PC-3 (cell line): Measurements from ENCODE around the gene CASTOR1. TPM values are rescaled to one million over a fixed set of nuclear protein-coding genes. Genes with fewer than 3 reads are reported as not detected.

ENCODE experiments used
- ATAC-seq: fragments of 200-7000 bp; cut with Tn5 transposase; 2 replicates; pipeline ENCODE4 v1.9.1; 2020; ENCODE audit warnings: mild to moderate bottlenecking, moderate library complexity
- BruUV-seq: library from RNA; stranded (reverse); fragments of 400-500 nt; replicated peaks from 2 replicates; lab custom pipeline; 2021; lab: Mats Ljungman, UMichigan
- CTCF ChIA-PET: fragments of 300-600 bp; sonication (Branson Sonifier 250); formaldehyde crosslinking; loops from one replicate; lab custom pipeline; 2022; ENCODE audit warnings: antibody characterized with exemption; lab: Charles Lee
- POLR2A ChIA-PET: fragments of 300-600 bp; sonication (Branson Sonifier 250); formaldehyde crosslinking; loops from one replicate; lab custom pipeline; 2022; ENCODE audit warnings: antibody characterized with exemption; ENCODE audit not compliant: unreplicated experiment; lab: Charles Lee
- DNase-seq: peaks from one replicate; pipeline ENCODE4 v3.0.0-alpha.2; 2015
- H2AFZ ChIP-seq: fragments of 300-600 bp; sonication (generic); 2 replicates; pipeline ENCODE4 v1.6.0; 2016; ENCODE audit warnings: antibody characterized with exemption, low read length
- H3F3A ChIP-seq: fragments of 300-600 bp; sonication (generic); one replicate; pipeline ENCODE4 v1.6.0; 2017; ENCODE audit warnings: antibody characterized with exemption, low read length, control low read depth, mild to moderate bottlenecking; ENCODE audit not compliant: unreplicated experiment
- H3K27ac ChIP-seq: fragments of 300-600 bp; sonication (generic); 2 replicates; pipeline ENCODE4 v1.5.1; 2016; ENCODE audit warnings: mild to moderate bottlenecking, low read length
- H3K27me3 ChIP-seq: fragments of 300-600 bp; sonication (generic); 2 replicates; pipeline ENCODE4 v1.6.1; 2016; ENCODE audit warnings: low read length, mixed read lengths
- H3K36me3 ChIP-seq: fragments of 300-600 bp; sonication (generic); 2 replicates; pipeline ENCODE4 v1.6.1; 2016; ENCODE audit warnings: low read depth, mixed run types, low read length, mixed read lengths
- H3K4me1 ChIP-seq: fragments of 300-600 bp; sonication (generic); 2 replicates; pipeline ENCODE4 v1.5.1; 2016; ENCODE audit warnings: low read length; ENCODE audit not compliant: insufficient read depth
- H3K4me2 ChIP-seq: fragments of 300-600 bp; sonication (generic); 2 replicates; pipeline ENCODE4 v1.6.0; 2016; ENCODE audit warnings: low read length
- H3K4me3 ChIP-seq: fragments of 300-600 bp; sonication (generic); 2 replicates; pipeline ENCODE4 v1.5.1; 2016; ENCODE audit warnings: mild to moderate bottlenecking, low read length, mixed read lengths
- H3K79me2 ChIP-seq: fragments of 300-600 bp; sonication (generic); 2 replicates; pipeline ENCODE4 v1.6.1; 2017; ENCODE audit warnings: low read length, mixed read lengths
- H3K9ac ChIP-seq: fragments of 300-600 bp; sonication (generic); 2 replicates; pipeline ENCODE4 v1.6.0; 2016; ENCODE audit warnings: mild to moderate bottlenecking, low read length
- H3K9me2 ChIP-seq: fragments of 300-600 bp; sonication (generic); replicated peaks from 2 replicates; pipeline ENCODE4 v1.6.1; 2016; ENCODE audit warnings: mixed run types, low read length, mixed read lengths
- H3K9me3 ChIP-seq: fragments of 300-600 bp; sonication (generic); 2 replicates; pipeline ENCODE4 v1.6.1; 2016; ENCODE audit warnings: low read length, mixed read lengths
- H4K20me1 ChIP-seq: fragments of 300-600 bp; sonication (generic); 2 replicates; pipeline ENCODE4 v1.6.1; 2016; ENCODE audit warnings: low read length, mixed read lengths
- EZH2 ChIP-seq: fragments of 300-600 bp; sonication (generic); IDR thresholded peaks from one replicate; pipeline ENCODE4 v1.6.1; 2017; ENCODE audit warnings: antibody characterized with exemption, mild to moderate bottlenecking, low read length; ENCODE audit not compliant: unreplicated experiment
- EZH2phosphoT487 ChIP-seq: fragments of 300-600 bp; sonication (generic); IDR thresholded peaks from 2 replicates; pipeline ENCODE4 v1.6.1; 2018; ENCODE audit warnings: mild to moderate bottlenecking, antibody characterized with exemption, low read length, borderline replicate concordance
- intact Hi-C: fragments of 100-400 bp; cut with micrococcal nuclease; formaldehyde crosslinking; loops from 2 replicates; pipeline ENCODE4 v1.9.0; 2023
- total RNA-seq: library from RNA; depleted of rRNA; stranded (reverse); fragments of >200 nt; gene quantifications from 2 replicates; pipeline ENCODE4 v1.2.3, GENCODE V29; 2014
- TF ChIP-seq, protein P1 (sequence below): fragments of 300-600 bp; sonication (generic); conservative IDR thresholded peaks from 2 replicates; pipeline ENCODE4 v1.5.1; 2017; ENCODE audit warnings: antibody characterized with exemption, low read depth, mild to moderate bottlenecking, low read length

Gene CASTOR1
- total RNA-seq, 1 experiment from 2014 or later: 4.2 TPM

DNA sequence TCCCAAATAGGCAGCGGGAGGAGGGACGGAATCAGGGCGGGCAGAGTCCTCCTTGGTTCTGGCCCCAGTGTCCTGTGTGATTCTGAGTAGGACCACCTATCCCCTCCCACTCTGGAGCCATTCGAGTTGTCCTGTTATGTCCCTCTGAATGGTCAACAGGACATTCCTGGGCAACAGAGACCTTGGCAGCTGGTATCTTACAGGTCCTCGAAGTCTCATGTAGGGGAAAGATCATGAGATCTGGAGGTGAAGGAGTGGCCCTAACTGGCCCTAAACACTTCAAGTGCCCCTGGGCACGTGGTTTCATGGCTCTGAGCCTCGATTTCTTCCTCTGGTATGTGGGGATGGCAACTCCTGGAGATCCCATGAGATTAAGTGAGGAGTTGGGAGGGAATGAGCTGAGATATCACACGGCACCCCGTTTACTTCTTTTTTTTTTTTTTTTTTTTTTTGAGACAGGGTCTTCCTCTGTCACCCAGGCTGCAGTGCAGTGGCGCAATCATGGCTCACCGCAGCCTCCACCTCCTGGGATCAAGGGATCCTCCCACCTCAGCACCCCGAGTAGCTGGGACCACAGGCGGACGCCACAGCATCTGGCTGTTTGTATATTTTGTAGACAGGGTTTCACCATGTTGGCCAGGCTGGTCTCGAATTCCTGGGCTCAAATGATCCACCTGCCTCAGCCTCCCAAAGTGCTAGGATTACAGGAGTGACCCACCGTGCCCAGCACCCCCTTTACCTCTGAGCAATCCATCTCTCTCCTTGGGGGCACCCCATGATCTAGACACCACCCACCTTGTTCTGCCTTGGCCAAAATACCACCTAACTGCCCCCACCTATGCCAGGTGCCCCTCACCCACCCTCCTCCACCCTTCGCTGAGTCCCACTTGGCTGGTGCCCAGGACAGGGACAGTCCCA lies 49.6 kb downstream of the CASTOR1 start:
- BruUV-seq: no TSS peak
- TF ChIP-seq EZH2 (no peak), EZH2phosphoT487 (no peak)
- TF ChIP-seq, protein P1, sequence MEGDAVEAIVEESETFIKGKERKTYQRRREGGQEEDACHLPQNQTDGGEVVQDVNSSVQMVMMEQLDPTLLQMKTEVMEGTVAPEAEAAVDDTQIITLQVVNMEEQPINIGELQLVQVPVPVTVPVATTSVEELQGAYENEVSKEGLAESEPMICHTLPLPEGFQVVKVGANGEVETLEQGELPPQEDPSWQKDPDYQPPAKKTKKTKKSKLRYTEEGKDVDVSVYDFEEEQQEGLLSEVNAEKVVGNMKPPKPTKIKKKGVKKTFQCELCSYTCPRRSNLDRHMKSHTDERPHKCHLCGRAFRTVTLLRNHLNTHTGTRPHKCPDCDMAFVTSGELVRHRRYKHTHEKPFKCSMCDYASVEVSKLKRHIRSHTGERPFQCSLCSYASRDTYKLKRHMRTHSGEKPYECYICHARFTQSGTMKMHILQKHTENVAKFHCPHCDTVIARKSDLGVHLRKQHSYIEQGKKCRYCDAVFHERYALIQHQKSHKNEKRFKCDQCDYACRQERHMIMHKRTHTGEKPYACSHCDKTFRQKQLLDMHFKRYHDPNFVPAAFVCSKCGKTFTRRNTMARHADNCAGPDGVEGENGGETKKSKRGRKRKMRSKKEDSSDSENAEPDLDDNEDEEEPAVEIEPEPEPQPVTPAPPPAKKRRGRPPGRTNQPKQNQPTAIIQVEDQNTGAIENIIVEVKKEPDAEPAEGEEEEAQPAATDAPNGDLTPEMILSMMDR: no peak
- no peaks in the 10 kb centered on the region for H3F3A ChIP-seq
- no peak for DNase-seq
- H3K27me3 ChIP-seq: no peaks in the 10 kb centered on the region
- no peaks in the 10 kb centered on the region for H4K20me1 ChIP-seq
- no peak overlapping the region for H3K4me3 ChIP-seq
- peaks cover 22% of the 10 kb centered on the region for H3K36me3 ChIP-seq
- ATAC-seq: no peak
- H3K4me2 ChIP-seq: no peak overlapping the region
- H3K9me3 ChIP-seq: no peaks in the 10 kb centered on the region
- peak overlapping the region; percentile 93 for H3K27ac ChIP-seq
- ChIA-PET CTCF (no interaction called here), POLR2A (interaction anchor here (0.6 kb wide), 1 partner anchor 20 kb away, joined by 7 read pairs; no protein-coding TSS in a partner anchor)
- intact Hi-C loops: no loop called here
- no peak overlapping the region for H2AFZ ChIP-seq
- no peaks in the 10 kb centered on the region for H3K9me2 ChIP-seq
- H3K9ac ChIP-seq: no peak overlapping the region
- H3K79me2 ChIP-seq: peaks cover 22% of the 10 kb centered on the region
- peaks cover 34% of the 10 kb centered on the region for H3K4me1 ChIP-seq

DNA sequence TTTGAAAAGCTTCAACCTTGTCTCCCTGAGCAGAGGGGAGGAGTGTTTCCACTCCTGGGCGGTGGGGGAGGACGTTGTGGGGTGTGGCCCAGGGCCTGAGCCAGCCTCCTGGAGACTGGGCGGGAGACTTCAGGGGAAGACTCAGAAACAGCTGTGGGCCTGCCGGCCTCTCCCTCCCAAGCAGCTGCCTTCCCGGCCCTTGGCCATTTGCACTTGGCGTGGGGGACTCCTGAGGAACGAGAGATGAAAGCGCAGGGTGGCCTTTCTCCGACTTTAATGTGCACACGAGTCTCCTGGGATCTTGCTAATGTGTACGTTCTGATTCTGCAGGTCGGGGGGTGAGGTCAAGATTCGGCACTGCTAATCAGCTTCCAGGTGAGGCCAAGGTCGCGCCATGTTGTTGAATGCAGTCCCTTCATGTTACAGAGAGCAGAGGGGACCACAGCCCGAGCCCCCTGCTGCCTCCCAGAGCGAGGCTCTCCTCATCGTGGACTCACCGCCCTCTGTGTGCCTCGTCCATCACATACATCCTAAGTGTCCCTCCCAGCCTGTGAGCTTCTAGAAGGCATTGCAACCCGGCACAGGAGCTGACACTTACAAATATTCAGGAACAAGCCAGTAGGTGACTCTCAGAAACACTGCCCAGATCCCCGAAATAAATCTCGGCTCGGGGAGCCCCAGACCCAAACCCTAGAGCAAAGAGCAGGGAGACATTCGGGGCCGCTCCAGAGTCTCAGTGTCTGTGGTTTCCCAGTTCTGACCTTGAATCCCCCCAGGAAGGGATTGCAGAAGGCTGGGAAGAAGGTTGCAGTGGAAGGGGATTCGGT lies 50.4 kb downstream of the CASTOR1 start:
- no peaks in the 10 kb centered on the region for H3K9me3 ChIP-seq
- peak overlapping the region; percentile 93 for H3K27ac ChIP-seq
- H3K79me2 ChIP-seq: peaks cover 14% of the 10 kb centered on the region
- no peak overlapping the region for H3K4me2 ChIP-seq
- no peaks in the 10 kb centered on the region for H4K20me1 ChIP-seq
- no peaks in the 10 kb centered on the region for H3K27me3 ChIP-seq
- no peak for TF ChIP-seq EZH2phosphoT487
- TF ChIP-seq EZH2: no peak
- TF ChIP-seq, protein P1: no peak
- H3K9me2 ChIP-seq: no peaks in the 10 kb centered on the region
- POLR2A ChIA-PET: interaction anchor here (0.6 kb wide), 2 partner anchors 19 to 48 kb away, joined by 3 to 7 read pairs; no protein-coding TSS in a partner anchor
- peak; percentile 54 for DNase-seq
- intact Hi-C loops: no loop called here
- no peak overlapping the region for H3K4me3 ChIP-seq
- peaks cover 13% of the 10 kb centered on the region for H3K36me3 ChIP-seq
- no peaks in the 10 kb centered on the region for H3F3A ChIP-seq
- CTCF ChIA-PET: no interaction called here
- no peak overlapping the region for H2AFZ ChIP-seq
- BruUV-seq: no TSS peak
- peak; percentile 45 for ATAC-seq
- no peak overlapping the region; the same call in 1 of the 2 replicates for H3K9ac ChIP-seq
- H3K4me1 ChIP-seq: peaks cover 37% of the 10 kb centered on the region
